Measurements from ENCODE around the gene OPRL1. TPM values are rescaled to one million over a fixed set of nuclear protein-coding genes. Genes with fewer than 3 reads are reported as not detected.

The OPRL1 gene
- total RNA-seq, 4 donors from 2014 or later, result 0.34 to 0.91 (median 0.76) TPM; not detected in 1

DNA sequence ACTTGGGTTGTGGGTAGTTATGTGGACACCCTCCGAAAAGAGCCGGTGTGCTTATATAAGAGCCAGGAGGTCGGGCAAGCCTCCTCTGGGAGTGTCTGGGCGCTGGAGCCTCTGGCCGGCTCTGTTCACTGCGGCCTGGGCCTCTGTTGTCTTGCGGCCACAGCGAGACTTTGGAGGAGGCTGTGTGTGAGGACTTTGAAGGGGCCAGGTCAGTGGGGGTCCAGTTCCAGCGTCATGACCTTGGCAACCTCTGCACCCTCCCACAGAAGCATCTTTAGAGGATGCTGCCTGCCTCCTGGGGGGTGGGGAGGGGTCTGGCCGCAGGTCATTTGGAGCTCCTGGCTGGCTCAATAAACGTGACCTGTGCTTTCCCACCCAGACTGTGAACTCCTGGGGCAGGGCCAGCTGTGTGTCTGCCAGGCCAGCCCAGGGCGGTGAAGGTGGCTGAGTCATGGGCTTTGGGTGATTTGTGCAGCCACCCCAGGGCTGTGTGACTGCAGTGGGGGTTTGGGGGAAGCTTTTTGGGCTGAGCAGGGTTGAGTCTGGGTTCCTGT lies 15.7 kb upstream of the OPRL1 start:
- intact Hi-C loops (cut with DNase I), result no loop called here
- WGBS, 2 donors, result 11 to 35% methylated on average over 7 to 8 of the region's 12 CpGs
- Histone ChIP-seq H3K27ac (peak overlapping the region in 1 of 4 donors; percentile 89), H3K9me3 (no peaks in the 10 kb centered on the region), H3K4me1 (peaks cover 26 to 50% (median 31%) of the 10 kb centered on the region in 3 donors), H3K4me3 (peak overlapping the region; percentile 68 to 93 (median 82)), H3K36me3 (no peaks in the 10 kb centered on the region), H3K27me3 (no peaks in the 10 kb centered on the region)
- no peak for DNase-seq
- TF ChIP-seq CTCF (IDR thresholded peaks at IDR 0.05), result no peak
- no peak for TF ChIP-seq POLR2A (IDR thresholded peaks at IDR 0.05)

- H3K27me3 ChIP-seq, result no peaks in the 10 kb centered on the region
- no peak overlapping the region for H3K27ac ChIP-seq
- H3K36me3 ChIP-seq, result peaks cover 0 to 1% (median 0%) of the 10 kb centered on the region in 3 donors
- H3K9me3 ChIP-seq, result no peaks in the 10 kb centered on the region
- H3K4me3 ChIP-seq, result no peak overlapping the region
- intact Hi-C loops (cut with DNase I), result no loop called here
- DNase-seq, result no peak
- 40 to 45% methylated on average over 16 to 21 of the region's 27 CpGs for WGBS, 2 donors
- TF ChIP-seq CTCF (IDR thresholded peaks at IDR 0.05), result no peak
- no peak for TF ChIP-seq POLR2A (IDR thresholded peaks at IDR 0.05)
- H3K4me1 ChIP-seq, result peaks cover 26 to 50% (median 31%) of the 10 kb centered on the region in 3 donors
Measured at GRCh38 chr20:64065062-64065973, 14.6 kb upstream of the OPRL1 start.

DNA sequence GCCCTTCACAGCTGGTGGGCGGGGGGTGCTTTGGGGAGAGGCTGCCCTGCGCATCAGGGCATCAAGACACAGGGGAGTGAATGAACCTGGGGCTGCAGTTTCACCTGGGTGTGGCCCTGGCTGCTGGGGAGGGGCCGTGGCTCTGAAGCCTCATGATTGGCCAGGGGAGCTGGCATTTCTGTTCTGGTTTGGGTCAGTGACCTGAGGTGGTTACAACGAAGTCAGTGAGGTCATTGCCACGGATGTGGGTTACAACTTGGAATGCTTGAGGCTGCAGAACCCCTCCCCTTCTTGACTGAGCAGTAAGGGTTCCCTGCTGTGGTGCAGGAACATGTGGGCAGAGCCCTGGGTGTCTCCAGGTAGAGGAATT lies 13.9 kb upstream of the OPRL1 start:
- WGBS, 2 donors, result 8 to 39% methylated on average over 2 to 4 of the region's 5 CpGs
- H3K4me1 ChIP-seq, result peaks cover 26 to 50% (median 31%) of the 10 kb centered on the region in 3 donors
- no peaks in the 10 kb centered on the region for H3K9me3 ChIP-seq
- no peak overlapping the region for H3K4me3 ChIP-seq
- intact Hi-C loops (cut with DNase I), result no loop called here
- H3K27ac ChIP-seq, result no peak overlapping the region
- H3K36me3 ChIP-seq, result peaks cover 0 to 6% (median 0%) of the 10 kb centered on the region in 3 donors
- H3K27me3 ChIP-seq, result no peaks in the 10 kb centered on the region
- no peak for DNase-seq
- TF ChIP-seq CTCF (IDR thresholded peaks at IDR 0.05), result no peak
- TF ChIP-seq POLR2A (IDR thresholded peaks at IDR 0.05), result no peak

DNA sequence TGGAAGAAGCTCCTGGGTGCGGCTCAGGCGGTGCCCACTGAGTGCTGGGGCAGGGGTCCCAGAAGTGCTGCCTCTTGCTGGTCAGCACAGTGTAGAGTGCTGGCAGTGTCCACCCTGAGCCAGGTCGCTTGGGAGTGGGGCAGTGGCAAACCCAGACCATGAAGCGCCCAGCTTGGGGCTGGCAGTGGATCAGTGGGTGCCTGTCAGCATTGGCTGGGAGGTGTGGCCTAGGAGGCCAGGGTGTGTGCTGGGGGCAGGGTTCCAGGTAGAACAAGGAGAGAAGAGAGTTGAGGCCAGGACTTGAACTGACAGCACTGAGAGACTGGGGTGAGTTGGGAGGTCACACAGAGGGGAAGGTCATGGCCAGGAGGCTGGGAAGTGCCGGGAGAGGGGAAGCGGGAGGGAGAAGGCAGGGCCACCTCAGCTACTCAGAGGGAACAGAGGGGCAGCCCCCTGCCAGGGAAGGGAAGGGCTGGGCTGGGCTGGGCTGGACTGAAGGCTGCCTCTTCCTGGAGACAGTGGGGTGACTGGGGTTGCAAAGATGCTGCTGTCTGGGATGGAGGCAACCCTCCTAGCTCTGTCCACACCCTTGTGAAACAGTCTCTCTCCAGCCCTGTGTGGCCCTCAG lies 12.8 kb upstream of the OPRL1 start:
- no peak for TF ChIP-seq POLR2A (IDR thresholded peaks at IDR 0.05)
- no peak for TF ChIP-seq CTCF (IDR thresholded peaks at IDR 0.05)

More for the DNA sequence above, 12.8 kb upstream of the OPRL1 start:
- intact Hi-C loops (cut with DNase I), result no loop called here
- no peak overlapping the region for H3K4me3 ChIP-seq
- DNase-seq, result no peak
- no peaks in the 10 kb centered on the region for H3K9me3 ChIP-seq
- peaks cover 26 to 48% (median 30%) of the 10 kb centered on the region in 3 donors for H3K4me1 ChIP-seq
- WGBS, 2 donors, result 54 to 80% methylated on average over 2 to 5 of the region's 6 CpGs
- H3K36me3 ChIP-seq, result peaks cover 0 to 14% (median 0%) of the 10 kb centered on the region in 3 donors
- no peak overlapping the region for H3K27ac ChIP-seq
- no peaks in the 10 kb centered on the region for H3K27me3 ChIP-seq

Measured in esophagus squamous epithelium (tissue), 5 donors.